ENCODE data around the gene IL1RAPL1. TPM values are rescaled to one million over a fixed set of nuclear protein-coding genes. Genes with fewer than 3 reads are reported as not detected.

IL1RAPL1 gene
- polyA plus RNA-seq, 2 of the 4 experiments (the other 2 are of a cell fraction): not detected

DNA sequence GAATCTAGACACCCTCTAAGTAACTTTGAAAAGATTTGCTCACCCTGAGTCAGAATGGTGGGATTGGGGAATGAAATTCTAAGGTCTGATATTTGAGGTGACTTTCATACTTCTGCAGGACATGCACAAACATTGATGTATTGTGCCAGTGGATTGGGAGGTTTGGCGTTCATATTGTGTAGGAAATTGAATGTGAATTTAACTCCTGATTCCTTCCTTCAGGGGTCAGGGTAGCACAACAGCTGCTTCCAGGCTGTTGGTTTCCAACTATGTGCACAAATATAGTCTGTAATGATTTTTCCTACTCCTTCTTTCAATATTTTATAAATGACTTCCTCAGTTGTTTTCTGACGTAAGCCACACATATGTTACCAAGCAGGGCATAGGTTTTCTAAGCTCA, 3.1 kb downstream of the IL1RAPL1 start:
- ChIA-PET POLR2A (no interaction called here), CTCF (interaction anchor here (0.5 kb wide), 1 partner anchor 223 kb away, joined by 3 read pairs; no protein-coding TSS in a partner anchor)
- FAIRE-seq: no peak
- no peak for DNase-seq (ENCODE audit: low read depth in 1 of 2, low spot score in 1 of 2)
- 65% methylated on average over 2 of the region's 2 CpGs for WGBS (ENCODE audit: missing lambda C conversion rate)
- TF ChIP-seq RAD21 (conservative IDR thresholded peaks at IDR 0.05 in 1 of 2, IDR thresholded peaks at IDR 0.05 in 1 of 2): no peak
- TF ChIP-seq, protein P1, sequence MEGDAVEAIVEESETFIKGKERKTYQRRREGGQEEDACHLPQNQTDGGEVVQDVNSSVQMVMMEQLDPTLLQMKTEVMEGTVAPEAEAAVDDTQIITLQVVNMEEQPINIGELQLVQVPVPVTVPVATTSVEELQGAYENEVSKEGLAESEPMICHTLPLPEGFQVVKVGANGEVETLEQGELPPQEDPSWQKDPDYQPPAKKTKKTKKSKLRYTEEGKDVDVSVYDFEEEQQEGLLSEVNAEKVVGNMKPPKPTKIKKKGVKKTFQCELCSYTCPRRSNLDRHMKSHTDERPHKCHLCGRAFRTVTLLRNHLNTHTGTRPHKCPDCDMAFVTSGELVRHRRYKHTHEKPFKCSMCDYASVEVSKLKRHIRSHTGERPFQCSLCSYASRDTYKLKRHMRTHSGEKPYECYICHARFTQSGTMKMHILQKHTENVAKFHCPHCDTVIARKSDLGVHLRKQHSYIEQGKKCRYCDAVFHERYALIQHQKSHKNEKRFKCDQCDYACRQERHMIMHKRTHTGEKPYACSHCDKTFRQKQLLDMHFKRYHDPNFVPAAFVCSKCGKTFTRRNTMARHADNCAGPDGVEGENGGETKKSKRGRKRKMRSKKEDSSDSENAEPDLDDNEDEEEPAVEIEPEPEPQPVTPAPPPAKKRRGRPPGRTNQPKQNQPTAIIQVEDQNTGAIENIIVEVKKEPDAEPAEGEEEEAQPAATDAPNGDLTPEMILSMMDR (IDR thresholded peaks at IDR 0.05): no peak
- TF ChIP-seq JUN (IDR thresholded peaks at IDR 0.05): no peak
- ATAC-seq: no peak
- H3K27ac ChIP-seq: no peak overlapping the region
- H3K9me3 ChIP-seq: no peaks in the 10 kb centered on the region
- no peaks in the 10 kb centered on the region for H3K4me1 ChIP-seq
- no peak overlapping the region for H3K4me2 ChIP-seq
- no peak overlapping the region for H3K4me3 ChIP-seq

DNA sequence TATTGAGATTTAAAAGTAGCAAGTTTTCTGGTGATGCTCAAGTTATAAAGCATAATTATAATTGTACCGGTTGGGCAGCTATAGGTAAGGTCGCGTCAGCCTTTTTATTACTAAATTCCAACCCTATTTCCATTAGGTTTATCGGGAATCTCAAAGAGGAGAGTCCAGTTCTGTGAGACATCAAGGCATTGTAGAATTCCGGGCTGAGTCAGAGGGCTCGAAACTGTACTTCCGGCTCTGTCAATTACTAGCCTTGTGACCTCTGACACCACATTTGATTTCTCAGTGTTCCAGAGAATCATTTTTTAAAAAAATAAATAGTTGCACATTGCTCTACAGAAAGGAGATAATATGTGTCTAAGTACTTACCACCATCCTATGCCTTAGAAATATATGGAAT, 4.3 kb downstream of the IL1RAPL1 start:
- Histone ChIP-seq H3K9me3 (no peaks in the 10 kb centered on the region), H3K4me1 (no peaks in the 10 kb centered on the region), H3K27ac (no peak overlapping the region), H3K4me2 (no peak overlapping the region), H3K4me3 (no peak overlapping the region)
- FAIRE-seq (no peak), ATAC-seq (no peak), DNase-seq (ENCODE audit: low read depth in 1 of 2, low spot score in 1 of 2) (no peak)
- 58% methylated on average over 7 of the region's 7 CpGs for WGBS (ENCODE audit: missing lambda C conversion rate)
- ChIA-PET POLR2A (no interaction called here), CTCF (no interaction called here)
- TF ChIP-seq RAD21 (conservative IDR thresholded peaks at IDR 0.05 in 1 of 2, IDR thresholded peaks at IDR 0.05 in 1 of 2): no peak
- TF ChIP-seq, protein P2, sequence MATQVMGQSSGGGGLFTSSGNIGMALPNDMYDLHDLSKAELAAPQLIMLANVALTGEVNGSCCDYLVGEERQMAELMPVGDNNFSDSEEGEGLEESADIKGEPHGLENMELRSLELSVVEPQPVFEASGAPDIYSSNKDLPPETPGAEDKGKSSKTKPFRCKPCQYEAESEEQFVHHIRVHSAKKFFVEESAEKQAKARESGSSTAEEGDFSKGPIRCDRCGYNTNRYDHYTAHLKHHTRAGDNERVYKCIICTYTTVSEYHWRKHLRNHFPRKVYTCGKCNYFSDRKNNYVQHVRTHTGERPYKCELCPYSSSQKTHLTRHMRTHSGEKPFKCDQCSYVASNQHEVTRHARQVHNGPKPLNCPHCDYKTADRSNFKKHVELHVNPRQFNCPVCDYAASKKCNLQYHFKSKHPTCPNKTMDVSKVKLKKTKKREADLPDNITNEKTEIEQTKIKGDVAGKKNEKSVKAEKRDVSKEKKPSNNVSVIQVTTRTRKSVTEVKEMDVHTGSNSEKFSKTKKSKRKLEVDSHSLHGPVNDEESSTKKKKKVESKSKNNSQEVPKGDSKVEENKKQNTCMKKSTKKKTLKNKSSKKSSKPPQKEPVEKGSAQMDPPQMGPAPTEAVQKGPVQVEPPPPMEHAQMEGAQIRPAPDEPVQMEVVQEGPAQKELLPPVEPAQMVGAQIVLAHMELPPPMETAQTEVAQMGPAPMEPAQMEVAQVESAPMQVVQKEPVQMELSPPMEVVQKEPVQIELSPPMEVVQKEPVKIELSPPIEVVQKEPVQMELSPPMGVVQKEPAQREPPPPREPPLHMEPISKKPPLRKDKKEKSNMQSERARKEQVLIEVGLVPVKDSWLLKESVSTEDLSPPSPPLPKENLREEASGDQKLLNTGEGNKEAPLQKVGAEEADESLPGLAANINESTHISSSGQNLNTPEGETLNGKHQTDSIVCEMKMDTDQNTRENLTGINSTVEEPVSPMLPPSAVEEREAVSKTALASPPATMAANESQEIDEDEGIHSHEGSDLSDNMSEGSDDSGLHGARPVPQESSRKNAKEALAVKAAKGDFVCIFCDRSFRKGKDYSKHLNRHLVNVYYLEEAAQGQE (IDR thresholded peaks at IDR 0.05): no peak
- TF ChIP-seq TFCP2L1 (CRISPR knock-in tag; IDR thresholded peaks at IDR 0.05): no peak
- no peak for TF ChIP-seq RFX5 (IDR thresholded peaks at IDR 0.05)
- TF ChIP-seq JUN (IDR thresholded peaks at IDR 0.05): no peak
- no peak for TF ChIP-seq NFE2L2 (conservative IDR thresholded peaks at IDR 0.05; ENCODE audit: low read length)
- TF ChIP-seq RARB (CRISPR knock-in tag; IDR thresholded peaks at IDR 0.05): no peak
- TF ChIP-seq, protein P3, sequence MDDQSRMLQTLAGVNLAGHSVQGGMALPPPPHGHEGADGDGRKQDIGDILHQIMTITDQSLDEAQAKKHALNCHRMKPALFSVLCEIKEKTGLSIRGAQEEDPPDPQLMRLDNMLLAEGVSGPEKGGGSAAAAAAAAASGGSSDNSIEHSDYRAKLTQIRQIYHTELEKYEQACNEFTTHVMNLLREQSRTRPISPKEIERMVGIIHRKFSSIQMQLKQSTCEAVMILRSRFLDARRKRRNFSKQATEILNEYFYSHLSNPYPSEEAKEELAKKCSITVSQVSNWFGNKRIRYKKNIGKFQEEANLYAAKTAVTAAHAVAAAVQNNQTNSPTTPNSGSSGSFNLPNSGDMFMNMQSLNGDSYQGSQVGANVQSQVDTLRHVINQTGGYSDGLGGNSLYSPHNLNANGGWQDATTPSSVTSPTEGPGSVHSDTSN (IDR thresholded peaks at IDR 0.05): no peak
- TF ChIP-seq FOSL2 (IDR thresholded peaks at IDR 0.05): no peak
- TF ChIP-seq FOSL2 (CRISPR knock-in tag; IDR thresholded peaks at IDR 0.05): no peak
- no peak for TF ChIP-seq ESRRA (IDR thresholded peaks at IDR 0.05; ENCODE audit: borderline replicate concordance, low read length)

DNA sequence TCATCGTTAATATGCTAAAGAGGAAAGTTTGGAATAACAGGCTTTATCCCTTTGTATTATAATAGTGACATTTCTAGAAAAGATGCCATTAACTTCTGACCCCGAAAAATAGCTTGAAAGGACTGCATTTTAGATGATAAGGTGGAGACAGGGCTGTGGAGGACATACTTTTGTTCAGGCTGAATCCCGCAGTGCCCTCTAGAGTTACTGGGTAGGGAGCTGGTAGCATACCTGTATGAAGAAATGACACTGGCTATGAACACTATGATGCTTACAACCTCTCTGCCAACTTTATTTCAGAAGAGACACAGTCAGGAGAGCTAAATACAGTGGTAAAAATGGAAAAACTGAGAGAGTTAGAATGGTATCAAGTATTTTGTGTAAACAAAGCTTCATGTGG, 8.1 kb downstream of the IL1RAPL1 start:
- no peak for ATAC-seq
- H3K4me2 ChIP-seq: no peak overlapping the region
- H3K27ac ChIP-seq: no peak overlapping the region
- no peak for DNase-seq (ENCODE audit: low read depth in 1 of 2, low spot score in 1 of 2)
- TF ChIP-seq NFE2L2 (conservative IDR thresholded peaks at IDR 0.05; ENCODE audit: low read length): no peak
- no peak for TF ChIP-seq CBX2 (IDR thresholded peaks at IDR 0.05; ENCODE audit: borderline replicate concordance, low read depth)
- TF ChIP-seq, protein P4, sequence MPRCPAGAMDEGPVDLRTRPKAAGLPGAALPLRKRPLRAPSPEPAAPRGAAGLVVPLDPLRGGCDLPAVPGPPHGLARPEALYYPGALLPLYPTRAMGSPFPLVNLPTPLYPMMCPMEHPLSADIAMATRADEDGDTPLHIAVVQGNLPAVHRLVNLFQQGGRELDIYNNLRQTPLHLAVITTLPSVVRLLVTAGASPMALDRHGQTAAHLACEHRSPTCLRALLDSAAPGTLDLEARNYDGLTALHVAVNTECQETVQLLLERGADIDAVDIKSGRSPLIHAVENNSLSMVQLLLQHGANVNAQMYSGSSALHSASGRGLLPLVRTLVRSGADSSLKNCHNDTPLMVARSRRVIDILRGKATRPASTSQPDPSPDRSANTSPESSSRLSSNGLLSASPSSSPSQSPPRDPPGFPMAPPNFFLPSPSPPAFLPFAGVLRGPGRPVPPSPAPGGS (IDR thresholded peaks at IDR 0.05): no peak
- H3K9me3 ChIP-seq: no peaks in the 10 kb centered on the region
- ChIA-PET POLR2A (no interaction called here), CTCF (interaction anchor here (1.1 kb wide), 1 partner anchor 11 kb away, joined by 3 read pairs; no protein-coding TSS in a partner anchor)
- 28% methylated on average over 3 of the region's 3 CpGs for WGBS (ENCODE audit: missing lambda C conversion rate)
- H3K4me3 ChIP-seq: no peak overlapping the region
- no peaks in the 10 kb centered on the region for H3K4me1 ChIP-seq
- no peak for FAIRE-seq
